ENCODE results near the gene MS4A10.

The MS4A10 gene

DNA sequence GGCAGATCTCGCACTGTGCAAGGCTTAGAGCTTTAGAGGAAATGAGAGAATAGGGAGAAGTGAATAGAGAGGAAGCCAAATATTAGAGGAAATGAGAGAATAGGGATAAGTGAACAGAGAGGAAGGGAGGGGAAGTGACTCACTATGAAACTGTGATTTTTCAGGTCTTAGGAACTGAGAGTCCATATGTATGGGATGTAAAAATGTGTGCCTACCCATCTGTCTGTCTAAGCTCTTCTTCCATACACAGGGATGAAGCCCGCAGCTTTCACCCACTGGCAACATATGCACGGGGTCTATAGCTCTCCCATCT, 50.4 kb downstream of the MS4A10 start:
- no peak overlapping the region for H3K27ac ChIP-seq (ENCODE audit: low read length, poor library complexity, severe bottlenecking)
- no peak overlapping the region for H3K18ac ChIP-seq (ENCODE audit: low read depth in 1 of 2, low read length in 2 of 2)
- no peak overlapping the region for H3K4ac ChIP-seq (ENCODE audit: low read depth in 1 of 2, low read length in 2 of 2)
- no peaks in the 10 kb centered on the region for H3K27me3 ChIP-seq (ENCODE audit: control insufficient read depth in 1 of 2, insufficient read depth in 1 of 2, low read length in 2 of 2)
- H3K14ac ChIP-seq (ENCODE audit: low read length in 2 of 2): no peak overlapping the region
- H3K79me1 ChIP-seq (replicated peaks; ENCODE audit: low read length, poor library complexity, severe bottlenecking): no peaks in the 10 kb centered on the region
- no peak overlapping the region for H2AFZ ChIP-seq (ENCODE audit: low read depth, low read length)
- H3K9ac ChIP-seq (ENCODE audit: low read length): no peak overlapping the region
- no peak overlapping the region for H3K4me3 ChIP-seq (ENCODE audit: insufficient read depth in 1 of 2, low read depth in 1 of 2, low read length in 2 of 2)
- peaks cover 14% of the 10 kb centered on the region for H3K4me1 ChIP-seq (ENCODE audit: control insufficient read depth, insufficient read depth, low read depth, low read length)
- H3K23ac ChIP-seq (ENCODE audit: low read length in 2 of 2): no peak overlapping the region
- no peak overlapping the region for H2BK12ac ChIP-seq (ENCODE audit: low read length in 2 of 2)
- H2AK5ac ChIP-seq (ENCODE audit: low read length, severe bottlenecking): no peak overlapping the region
- no peaks in the 10 kb centered on the region for H3K36me3 ChIP-seq (ENCODE audit: control insufficient read depth in 1 of 2, insufficient read depth in 2 of 2, low read depth in 1 of 2, low read length in 2 of 2)
- no peak for DNase-seq
- no peak overlapping the region for H4K8ac ChIP-seq (ENCODE audit: low read length)
- no peak overlapping the region for H2BK15ac ChIP-seq (ENCODE audit: low read depth, poor library complexity, severe bottlenecking)
- 72% methylated on average over 2 of the region's 3 CpGs for WGBS
- no peak overlapping the region for H4K91ac ChIP-seq (ENCODE audit: low read length)
- no peak overlapping the region for H2BK5ac ChIP-seq (ENCODE audit: low read depth, low read length, poor library complexity, severe bottlenecking)
- H3K4me2 ChIP-seq (ENCODE audit: low read length, poor library complexity, severe bottlenecking): no peak overlapping the region
- H3K9me3 ChIP-seq (ENCODE audit: control insufficient read depth, low read length): no peaks in the 10 kb centered on the region
- H2BK120ac ChIP-seq (ENCODE audit: low read depth, low read length): no peak overlapping the region

DNA sequence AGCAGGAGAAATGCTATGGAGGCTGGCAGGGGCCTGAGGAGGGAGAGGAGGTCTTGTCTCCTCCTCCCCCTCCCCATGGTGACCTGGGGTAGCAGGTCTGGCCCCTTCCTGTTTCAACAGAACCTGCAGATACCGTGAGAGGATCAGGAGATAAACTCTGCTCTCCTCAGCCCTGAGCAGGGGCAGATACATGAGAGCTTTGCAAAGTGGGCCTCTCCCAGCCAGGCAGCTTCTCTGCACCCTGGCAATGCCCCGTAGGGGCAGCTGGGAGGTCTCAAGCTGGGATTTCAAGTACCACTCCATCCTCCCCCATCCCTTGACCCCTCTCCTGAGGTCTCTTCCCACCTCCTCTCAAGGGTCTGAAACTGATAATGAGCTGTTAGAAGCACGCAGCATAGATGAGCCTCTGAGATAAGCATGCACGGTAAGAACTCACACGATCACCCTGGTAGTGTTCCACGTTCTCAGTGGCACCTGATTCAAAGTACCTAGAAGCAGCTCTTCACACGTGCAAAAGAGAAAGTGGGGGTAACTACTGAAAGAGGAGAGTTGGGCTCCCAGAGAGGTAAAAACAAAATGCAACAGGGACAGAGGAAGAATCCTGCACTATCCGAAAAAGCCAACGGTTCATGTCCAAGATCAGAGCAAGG, 51.9 kb downstream of the MS4A10 start:
- WGBS: 51% methylated on average over 9 of the region's 9 CpGs
- no peak overlapping the region for H2AFZ ChIP-seq (ENCODE audit: low read depth, low read length)
- H3K4me2 ChIP-seq (ENCODE audit: low read length, poor library complexity, severe bottlenecking): no peak overlapping the region

DNA sequence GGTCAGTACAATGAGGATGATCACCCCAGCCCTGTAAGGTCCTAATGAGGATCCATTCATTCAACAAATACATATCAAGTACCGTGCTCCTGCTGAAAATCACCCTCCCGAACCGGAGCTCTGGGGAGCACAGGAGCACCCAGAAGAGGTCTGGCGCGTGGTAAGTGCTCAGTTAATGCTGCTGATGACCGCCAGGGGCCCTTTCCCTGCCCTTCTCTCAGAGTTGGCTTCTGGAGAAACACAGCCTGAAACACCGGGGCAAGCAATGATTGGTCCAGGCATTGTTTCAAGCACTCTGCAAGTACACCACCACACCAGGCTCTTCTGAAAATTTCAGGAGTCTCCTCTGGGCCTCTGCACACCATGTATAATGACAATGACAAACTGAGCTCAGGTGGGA, 53.0 kb downstream of the MS4A10 start:
- Histone ChIP-seq H2BK12ac (ENCODE audit: low read length in 2 of 2) (no peak overlapping the region), H3K9me3 (ENCODE audit: control insufficient read depth, low read length) (no peaks in the 10 kb centered on the region), H3K36me3 (ENCODE audit: control insufficient read depth in 1 of 2, insufficient read depth in 2 of 2, low read depth in 1 of 2, low read length in 2 of 2) (no peaks in the 10 kb centered on the region), H2BK120ac (ENCODE audit: low read depth, low read length) (peak overlapping the region; percentile 29), H3K9ac (ENCODE audit: low read length) (no peak overlapping the region), H3K4me2 (ENCODE audit: low read length, poor library complexity, severe bottlenecking) (no peak overlapping the region), H2BK15ac (ENCODE audit: low read depth, poor library complexity, severe bottlenecking) (peak overlapping the region; percentile 9), H3K4me3 (ENCODE audit: insufficient read depth in 1 of 2, low read depth in 1 of 2, low read length in 2 of 2) (no peak overlapping the region), H3K18ac (ENCODE audit: low read depth in 1 of 2, low read length in 2 of 2) (no peak overlapping the region), H3K4me1 (ENCODE audit: control insufficient read depth, insufficient read depth, low read depth, low read length) (peaks cover 18% of the 10 kb centered on the region), H3K23ac (ENCODE audit: low read length in 2 of 2) (no peak overlapping the region), H2AFZ (ENCODE audit: low read depth, low read length) (no peak overlapping the region), H2AK5ac (ENCODE audit: low read length, severe bottlenecking) (peak overlapping the region; percentile 35), H3K14ac (ENCODE audit: low read length in 2 of 2) (no peak overlapping the region), H4K8ac (ENCODE audit: low read length) (no peak overlapping the region), H2BK5ac (ENCODE audit: low read depth, low read length, poor library complexity, severe bottlenecking) (no peak overlapping the region), H3K4ac (ENCODE audit: low read depth in 1 of 2, low read length in 2 of 2) (no peak overlapping the region), H4K91ac (ENCODE audit: low read length) (peak overlapping the region; percentile 35), H3K79me1 (replicated peaks; ENCODE audit: low read length, poor library complexity, severe bottlenecking) (peaks cover 1% of the 10 kb centered on the region), H3K27me3 (ENCODE audit: control insufficient read depth in 1 of 2, insufficient read depth in 1 of 2, low read length in 2 of 2) (no peaks in the 10 kb centered on the region), H3K27ac (ENCODE audit: low read length, poor library complexity, severe bottlenecking) (no peak overlapping the region)
- WGBS: 63% methylated on average over 6 of the region's 7 CpGs
- DNase-seq: peak; percentile 48

More for the DNA sequence above, 51.9 kb downstream of the MS4A10 start:
- Histone ChIP-seq H3K4me1 (ENCODE audit: control insufficient read depth, insufficient read depth, low read depth, low read length) (peaks cover 19% of the 10 kb centered on the region), H2AK5ac (ENCODE audit: low read length, severe bottlenecking) (no peak overlapping the region), H2BK12ac (ENCODE audit: low read length in 2 of 2) (no peak overlapping the region), H3K9me3 (ENCODE audit: control insufficient read depth, low read length) (no peaks in the 10 kb centered on the region), H4K91ac (ENCODE audit: low read length) (no peak overlapping the region), H2BK120ac (ENCODE audit: low read depth, low read length) (no peak overlapping the region), H3K18ac (ENCODE audit: low read depth in 1 of 2, low read length in 2 of 2) (no peak overlapping the region), H2BK15ac (ENCODE audit: low read depth, poor library complexity, severe bottlenecking) (no peak overlapping the region), H3K4ac (ENCODE audit: low read depth in 1 of 2, low read length in 2 of 2) (no peak overlapping the region), H3K4me3 (ENCODE audit: insufficient read depth in 1 of 2, low read depth in 1 of 2, low read length in 2 of 2) (no peak overlapping the region), H2BK5ac (ENCODE audit: low read depth, low read length, poor library complexity, severe bottlenecking) (no peak overlapping the region), H3K36me3 (ENCODE audit: control insufficient read depth in 1 of 2, insufficient read depth in 2 of 2, low read depth in 1 of 2, low read length in 2 of 2) (no peaks in the 10 kb centered on the region), H3K27me3 (ENCODE audit: control insufficient read depth in 1 of 2, insufficient read depth in 1 of 2, low read length in 2 of 2) (no peaks in the 10 kb centered on the region), H3K23ac (ENCODE audit: low read length in 2 of 2) (no peak overlapping the region), H3K27ac (ENCODE audit: low read length, poor library complexity, severe bottlenecking) (no peak overlapping the region), H4K8ac (ENCODE audit: low read length) (no peak overlapping the region), H3K79me1 (replicated peaks; ENCODE audit: low read length, poor library complexity, severe bottlenecking) (no peaks in the 10 kb centered on the region), H3K14ac (ENCODE audit: low read length in 2 of 2) (no peak overlapping the region), H3K9ac (ENCODE audit: low read length) (no peak overlapping the region)
- DNase-seq: no peak

DNA sequence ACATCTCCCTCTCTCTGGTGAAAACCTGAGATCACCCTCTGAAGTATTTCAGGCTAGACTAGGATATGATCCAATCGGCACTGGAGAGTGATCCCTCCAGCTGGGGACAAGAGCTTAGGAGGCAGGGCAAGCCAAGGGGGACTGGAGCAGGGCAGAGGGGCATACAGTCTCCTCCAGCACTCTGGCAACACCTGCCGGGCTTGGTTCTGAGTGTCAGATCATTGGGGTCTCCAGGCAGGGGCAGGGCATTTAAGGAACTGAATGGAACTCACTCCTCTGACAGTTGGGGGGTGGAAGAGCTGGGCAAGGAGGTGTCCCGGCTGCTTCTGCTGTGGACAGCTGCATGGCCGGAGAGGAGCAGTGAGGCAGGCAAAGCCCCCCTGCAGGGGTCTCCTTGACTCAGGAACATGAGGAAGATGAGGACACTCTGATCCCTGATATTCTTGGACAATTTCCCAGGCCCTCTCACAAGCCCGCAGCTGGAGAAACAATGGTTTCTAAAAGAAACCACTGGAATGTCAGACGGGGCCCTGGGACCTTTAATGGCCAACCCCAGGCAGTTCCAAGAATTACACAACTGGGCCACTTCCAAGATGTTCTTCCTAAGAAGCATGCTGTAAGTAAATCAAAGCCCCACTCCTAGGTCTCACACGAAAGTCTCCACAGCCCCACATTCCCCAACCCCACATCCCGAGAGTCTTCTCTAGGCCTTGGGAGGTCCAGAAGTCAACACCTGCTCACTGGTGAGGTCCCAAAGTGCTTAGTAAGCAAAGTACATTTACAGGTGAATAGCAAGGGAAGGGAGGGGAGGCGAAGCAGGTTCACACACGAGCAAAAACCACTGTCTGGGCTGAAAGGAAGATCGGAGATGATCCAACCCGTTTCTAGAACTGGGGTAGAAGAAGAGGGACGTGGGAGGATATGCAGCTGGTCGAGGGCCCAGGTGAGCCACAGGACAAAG, 55.6 kb downstream of the MS4A10 start:
- H2BK5ac ChIP-seq (ENCODE audit: low read depth, low read length, poor library complexity, severe bottlenecking): peak overlapping the region; percentile 31
- peak overlapping the region; percentile 15 to 23 for H2BK12ac ChIP-seq (ENCODE audit: low read length in 2 of 2)
- peak overlapping the region in 1 of 2 experiments; percentile 93 for H3K4me3 ChIP-seq (ENCODE audit: insufficient read depth in 1 of 2, low read depth in 1 of 2, low read length in 2 of 2)
- H3K23ac ChIP-seq (ENCODE audit: low read length in 2 of 2): no peak overlapping the region
- 66% methylated on average over 11 of the region's 14 CpGs for WGBS
- peak overlapping the region; percentile 12 to 83 for H3K4ac ChIP-seq (ENCODE audit: low read depth in 1 of 2, low read length in 2 of 2)
- peaks cover 38% of the 10 kb centered on the region for H3K4me1 ChIP-seq (ENCODE audit: control insufficient read depth, insufficient read depth, low read depth, low read length)
- H3K79me1 ChIP-seq (replicated peaks; ENCODE audit: low read length, poor library complexity, severe bottlenecking): peaks cover 8% of the 10 kb centered on the region
- H2BK120ac ChIP-seq (ENCODE audit: low read depth, low read length): peak overlapping the region; percentile 21
- peak overlapping the region; percentile 87 for H4K91ac ChIP-seq (ENCODE audit: low read length)
- peak; percentile 86 for DNase-seq
- peak overlapping the region; percentile 7 for H3K4me2 ChIP-seq (ENCODE audit: low read length, poor library complexity, severe bottlenecking)
- peak overlapping the region; percentile 75 for H3K9ac ChIP-seq (ENCODE audit: low read length)
- H2AFZ ChIP-seq (ENCODE audit: low read depth, low read length): no peak overlapping the region
- no peaks in the 10 kb centered on the region for H3K9me3 ChIP-seq (ENCODE audit: control insufficient read depth, low read length)
- H3K18ac ChIP-seq (ENCODE audit: low read depth in 1 of 2, low read length in 2 of 2): peak overlapping the region; percentile 52 to 91
- peak overlapping the region; percentile 85 for H4K8ac ChIP-seq (ENCODE audit: low read length)
- peak overlapping the region; percentile 15 for H2AK5ac ChIP-seq (ENCODE audit: low read length, severe bottlenecking)
- no peak overlapping the region for H3K14ac ChIP-seq (ENCODE audit: low read length in 2 of 2)
- H2BK15ac ChIP-seq (ENCODE audit: low read depth, poor library complexity, severe bottlenecking): peak overlapping the region; percentile 39
- peaks cover 4 to 7% of the 10 kb centered on the region in 2 experiments for H3K36me3 ChIP-seq (ENCODE audit: control insufficient read depth in 1 of 2, insufficient read depth in 2 of 2, low read depth in 1 of 2, low read length in 2 of 2)
- H3K27me3 ChIP-seq (ENCODE audit: control insufficient read depth in 1 of 2, insufficient read depth in 1 of 2, low read length in 2 of 2): no peaks in the 10 kb centered on the region
- H3K27ac ChIP-seq (ENCODE audit: low read length, poor library complexity, severe bottlenecking): peak overlapping the region; percentile 88
